Liver (tissue), 9 donors: ENCODE measurements around the gene C10orf105. TPM values are rescaled to one million over a fixed set of nuclear protein-coding genes. Genes with fewer than 3 reads are reported as not detected.

ENCODE experiments used
- DNase-seq: peaks from one replicate; pipeline ENCODE4 v3.0.0-alpha.2; 2017; ENCODE audit warnings: low spot score
- H3K27ac ChIP-seq, 2 donors: one replicate each; pipeline ENCODE4 v1.7.0; 2013; ENCODE audit warnings: inconsistent platforms in 2 of 2, low read length in 2 of 2, control low read depth in 1 of 2, low read depth in 1 of 2, mild to moderate bottlenecking in 1 of 2
- H3K27me3 ChIP-seq, 4 donors: one replicate each; pipeline versions ENCODE4 v1.6.1 to v1.7.0; 2013; ENCODE audit warnings: low read length in 3 of 4, inconsistent platforms in 1 of 4, mild to moderate bottlenecking in 1 of 4, moderate library complexity in 1 of 4; ENCODE audit not compliant: control insufficient read depth in 4 of 4, insufficient read depth in 4 of 4
- H3K36me3 ChIP-seq, 4 donors: one replicate each; pipeline versions ENCODE4 v1.6.1 to v1.7.0; 2013; ENCODE audit warnings: low read length in 3 of 4, mild to moderate bottlenecking in 3 of 4, low read depth in 1 of 4, moderate library complexity in 1 of 4; ENCODE audit not compliant: control insufficient read depth in 4 of 4, insufficient read depth in 3 of 4
- H3K4me1 ChIP-seq, 4 donors: one replicate each; pipeline versions ENCODE4 v1.6.1 to v1.7.0; 2013; ENCODE audit warnings: low read length in 3 of 4, mild to moderate bottlenecking in 3 of 4, moderate library complexity in 1 of 4; ENCODE audit not compliant: control insufficient read depth in 4 of 4, insufficient read depth in 4 of 4
- H3K4me3 ChIP-seq, 3 donors: one replicate each; pipeline versions ENCODE4 v1.6.1 to v1.7.0; 2013; ENCODE audit warnings: low read length in 3 of 3, control low read depth in 1 of 3, low read depth in 1 of 3, mild to moderate bottlenecking in 1 of 3
- H3K9ac ChIP-seq, 2 donors: one replicate each; pipeline ENCODE4 v1.7.0; 2013; ENCODE audit warnings: low read length in 2 of 2, mild to moderate bottlenecking in 2 of 2, moderate library complexity in 2 of 2, control low read depth in 1 of 2, low read depth in 1 of 2
- H3K9me3 ChIP-seq, 4 donors: one replicate each; pipeline versions ENCODE4 v1.6.1 to v1.7.0; 2013; ENCODE audit warnings: low read length in 3 of 4; ENCODE audit not compliant: control insufficient read depth in 4 of 4
- EGR1 ChIP-seq, 2 donors: IDR thresholded peaks; 2 replicates each; pipeline ENCODE4 v1.6.1; 2016 to 2018; ENCODE audit warnings: antibody characterized with exemption in 2 of 2, low read depth in 2 of 2
- FOXA1 ChIP-seq: IDR thresholded peaks from 2 replicates; pipeline ENCODE4 v1.6.1; 2016; ENCODE audit warnings: antibody characterized with exemption
- FOXA2 ChIP-seq: IDR thresholded peaks from 2 replicates; pipeline ENCODE4 v1.6.1; 2016; ENCODE audit warnings: antibody characterized with exemption
- GABPA ChIP-seq, 2 donors: IDR thresholded peaks in 1 of 2; conservative IDR thresholded peaks in 1 of 2; 2 replicates each; pipeline ENCODE4 v1.6.1; 2016; ENCODE audit warnings: antibody characterized with exemption in 2 of 2, mild to moderate bottlenecking in 1 of 2, moderate library complexity in 1 of 2
- HNF4A ChIP-seq, 2 donors: conservative IDR thresholded peaks; 2 replicates each; pipeline ENCODE4 v1.6.1; 2016; ENCODE audit warnings: antibody characterized with exemption in 2 of 2, mild to moderate bottlenecking in 2 of 2
- HNF4G ChIP-seq: IDR thresholded peaks from 2 replicates; pipeline ENCODE4 v1.6.1; 2016; ENCODE audit warnings: antibody characterized with exemption
- JUND ChIP-seq, 2 donors: IDR thresholded peaks; 2 replicates each; pipeline ENCODE4 v1.6.1; 2016; ENCODE audit warnings: antibody characterized with exemption in 2 of 2
- NR2F2 ChIP-seq: IDR thresholded peaks from 2 replicates; pipeline ENCODE4 v1.6.1; 2016; ENCODE audit warnings: antibody characterized with exemption
- RXRA ChIP-seq, 2 donors: IDR thresholded peaks; 2 replicates each; pipeline ENCODE4 v1.6.1; 2017 to 2018; ENCODE audit warnings: antibody characterized with exemption in 2 of 2, mild to moderate bottlenecking in 1 of 2
- SP1 ChIP-seq: IDR thresholded peaks from 2 replicates; pipeline ENCODE4 v1.6.1; 2018; ENCODE audit warnings: antibody characterized with exemption, mild to moderate bottlenecking
- TAF1 ChIP-seq: conservative IDR thresholded peaks from 2 replicates; pipeline ENCODE4 v1.6.1; 2016; ENCODE audit warnings: antibody characterized with exemption, mild to moderate bottlenecking
- YY1 ChIP-seq: IDR thresholded peaks from 2 replicates; pipeline ENCODE4 v1.6.1; 2016; ENCODE audit warnings: antibody characterized with exemption, mild to moderate bottlenecking
- WGBS: extraction: QIAGEN DNeasy Blood & Tissue Kit; methylation state at CpG from one replicate; pipeline ENCODE4 v1.1.7; 2013; 5-methylcytosine and 5-hydroxymethylcytosine counted together
- polyA plus RNA-seq, 2 donors: library from polyadenylated mRNA; stranded (reverse) in 1 of 2; unstranded in 1 of 2; fragments of 200-250 nt in 1 of 2; fragments of >200 nt in 1 of 2; fragmentation: Nextera tagmentation in 1 of 2; extraction: Ambion mirVana in 1 of 2; gene quantifications; one replicate each; pipeline versions ENCODE4 v1.2.1 to v1.2.3, GENCODE V29; 2013 to 2015
- total RNA-seq, 2 donors: library from RNA; depleted of rRNA; stranded (reverse); fragments of >200 nt; gene quantifications; one replicate each; pipeline ENCODE4 v1.2.3, GENCODE V29; 2014
- TF ChIP-seq, protein P1 (sequence below): fragments of 150-350 bp; IDR thresholded peaks from 2 replicates; pipeline ENCODE4 v1.5.1; 2017; ENCODE audit warnings: improper control_type of control experiment, low read depth, low read length; ENCODE audit not compliant: missing input control
- TF ChIP-seq, protein P2 (sequence below): IDR thresholded peaks from 2 replicates; pipeline ENCODE4 v1.6.1; 2016; ENCODE audit warnings: antibody characterized with exemption
- TF ChIP-seq, protein P3 (sequence below): IDR thresholded peaks from 2 replicates; pipeline ENCODE4 v1.6.1; 2016; ENCODE audit warnings: antibody characterized with exemption
- TF ChIP-seq, protein P4 (sequence below): IDR thresholded peaks from 2 replicates; pipeline ENCODE4 v1.6.1; 2016; ENCODE audit warnings: antibody characterized with exemption, mild to moderate bottlenecking
- donor health status: healthy.
- donor health status: healthy.
- donor health status: healthy.
- donor health status: healthy.
- donor health status: healthy.

The C10orf105 gene
- total and polyA plus RNA-seq, 4 donors = under 0.01 to 0.07 TPM; not detected in 2

DNA sequence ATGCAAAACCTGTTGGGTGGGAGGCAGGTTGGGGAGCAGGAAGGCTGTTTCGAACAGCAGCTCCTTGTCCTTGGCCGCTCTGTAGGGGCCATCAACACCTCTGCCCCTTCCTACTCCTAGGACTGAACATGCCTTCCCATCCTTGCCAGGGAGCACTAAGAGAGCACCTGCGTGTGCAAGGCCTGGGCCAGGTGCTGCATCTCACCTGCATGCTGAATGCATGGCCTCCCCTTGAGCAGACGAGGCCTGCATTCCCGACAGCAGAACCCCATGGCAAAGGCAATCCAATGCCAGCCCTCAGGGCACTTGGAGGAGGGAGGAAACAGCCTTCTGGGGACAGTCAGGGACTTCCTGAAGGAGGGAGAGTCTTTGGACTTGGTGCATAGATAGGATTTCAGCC, 42.7 kb upstream of the C10orf105 start (continued):
- TF ChIP-seq, protein P1, sequence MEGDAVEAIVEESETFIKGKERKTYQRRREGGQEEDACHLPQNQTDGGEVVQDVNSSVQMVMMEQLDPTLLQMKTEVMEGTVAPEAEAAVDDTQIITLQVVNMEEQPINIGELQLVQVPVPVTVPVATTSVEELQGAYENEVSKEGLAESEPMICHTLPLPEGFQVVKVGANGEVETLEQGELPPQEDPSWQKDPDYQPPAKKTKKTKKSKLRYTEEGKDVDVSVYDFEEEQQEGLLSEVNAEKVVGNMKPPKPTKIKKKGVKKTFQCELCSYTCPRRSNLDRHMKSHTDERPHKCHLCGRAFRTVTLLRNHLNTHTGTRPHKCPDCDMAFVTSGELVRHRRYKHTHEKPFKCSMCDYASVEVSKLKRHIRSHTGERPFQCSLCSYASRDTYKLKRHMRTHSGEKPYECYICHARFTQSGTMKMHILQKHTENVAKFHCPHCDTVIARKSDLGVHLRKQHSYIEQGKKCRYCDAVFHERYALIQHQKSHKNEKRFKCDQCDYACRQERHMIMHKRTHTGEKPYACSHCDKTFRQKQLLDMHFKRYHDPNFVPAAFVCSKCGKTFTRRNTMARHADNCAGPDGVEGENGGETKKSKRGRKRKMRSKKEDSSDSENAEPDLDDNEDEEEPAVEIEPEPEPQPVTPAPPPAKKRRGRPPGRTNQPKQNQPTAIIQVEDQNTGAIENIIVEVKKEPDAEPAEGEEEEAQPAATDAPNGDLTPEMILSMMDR = no peak
- no peak for TF ChIP-seq SP1
- TF ChIP-seq YY1 = no peak
- no peak for TF ChIP-seq JUND (IDR thresholded peaks at IDR 0.05)
- no peak for TF ChIP-seq GABPA (IDR thresholded peaks at IDR 0.05 in 1 of 2, conservative IDR thresholded peaks at IDR 0.05 in 1 of 2)

DNA sequence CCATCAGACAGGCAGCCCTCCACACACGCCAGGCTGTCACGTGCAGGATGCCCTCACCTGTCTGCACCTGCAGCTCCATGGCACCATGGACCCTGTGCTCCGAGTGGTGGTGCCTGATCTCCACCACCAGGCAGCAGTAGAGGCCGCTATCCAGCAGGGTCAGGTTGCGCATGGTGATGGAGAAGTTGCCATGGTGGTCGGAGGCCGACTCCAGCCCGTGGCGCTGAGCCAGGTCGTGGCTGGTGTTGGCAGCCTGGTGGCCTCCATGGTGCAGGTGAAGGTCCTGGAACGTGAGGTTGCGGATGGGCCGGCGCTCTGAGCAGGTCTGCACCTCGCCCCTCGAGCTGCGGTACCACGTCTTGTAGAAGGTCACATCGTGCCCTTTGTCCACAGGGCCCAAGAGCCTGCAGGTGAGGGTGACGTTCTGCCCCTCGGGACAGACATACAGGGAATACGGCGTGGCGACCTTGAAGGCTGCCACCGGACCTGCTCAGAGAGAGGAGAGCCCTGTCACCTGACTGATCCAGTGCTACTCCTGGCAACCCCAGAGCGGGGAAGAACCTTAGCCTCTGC, 42.0 kb upstream of the C10orf105 start:
- no peak for DNase-seq
- Histone ChIP-seq H3K27me3 (no peaks in the 10 kb centered on the region), H3K9me3 (no peaks in the 10 kb centered on the region), H3K36me3 (peaks cover 0 to 3% (median 0%) of the 10 kb centered on the region in 4 donors), H3K9ac (no peak overlapping the region), H3K4me3 (no peak overlapping the region), H3K4me1 (no peaks in the 10 kb centered on the region), H3K27ac (no peak overlapping the region)
- TF ChIP-seq SP1 (no peak), GABPA (IDR thresholded peaks at IDR 0.05 in 1 of 2, conservative IDR thresholded peaks at IDR 0.05 in 1 of 2) (no peak), EGR1 (IDR thresholded peaks at IDR 0.05; ENCODE audit: low read depth in 2 of 2) (no peak), NR2F2 (no peak), HNF4G (no peak), FOXA1 (no peak), FOXA2 (no peak), JUND (IDR thresholded peaks at IDR 0.05) (no peak), TAF1 (no peak)
- TF ChIP-seq, protein P2, sequence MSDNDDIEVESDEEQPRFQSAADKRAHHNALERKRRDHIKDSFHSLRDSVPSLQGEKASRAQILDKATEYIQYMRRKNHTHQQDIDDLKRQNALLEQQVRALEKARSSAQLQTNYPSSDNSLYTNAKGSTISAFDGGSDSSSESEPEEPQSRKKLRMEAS = no peak
- TF ChIP-seq, protein P3, sequence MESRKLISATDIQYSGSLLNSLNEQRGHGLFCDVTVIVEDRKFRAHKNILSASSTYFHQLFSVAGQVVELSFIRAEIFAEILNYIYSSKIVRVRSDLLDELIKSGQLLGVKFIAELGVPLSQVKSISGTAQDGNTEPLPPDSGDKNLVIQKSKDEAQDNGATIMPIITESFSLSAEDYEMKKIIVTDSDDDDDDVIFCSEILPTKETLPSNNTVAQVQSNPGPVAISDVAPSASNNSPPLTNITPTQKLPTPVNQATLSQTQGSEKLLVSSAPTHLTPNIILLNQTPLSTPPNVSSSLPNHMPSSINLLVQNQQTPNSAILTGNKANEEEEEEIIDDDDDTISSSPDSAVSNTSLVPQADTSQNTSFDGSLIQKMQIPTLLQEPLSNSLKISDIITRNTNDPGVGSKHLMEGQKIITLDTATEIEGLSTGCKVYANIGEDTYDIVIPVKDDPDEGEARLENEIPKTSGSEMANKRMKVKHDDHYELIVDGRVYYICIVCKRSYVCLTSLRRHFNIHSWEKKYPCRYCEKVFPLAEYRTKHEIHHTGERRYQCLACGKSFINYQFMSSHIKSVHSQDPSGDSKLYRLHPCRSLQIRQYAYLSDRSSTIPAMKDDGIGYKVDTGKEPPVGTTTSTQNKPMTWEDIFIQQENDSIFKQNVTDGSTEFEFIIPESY = no peak
- 96% methylated on average over 26 of the region's 26 CpGs for WGBS

DNA sequence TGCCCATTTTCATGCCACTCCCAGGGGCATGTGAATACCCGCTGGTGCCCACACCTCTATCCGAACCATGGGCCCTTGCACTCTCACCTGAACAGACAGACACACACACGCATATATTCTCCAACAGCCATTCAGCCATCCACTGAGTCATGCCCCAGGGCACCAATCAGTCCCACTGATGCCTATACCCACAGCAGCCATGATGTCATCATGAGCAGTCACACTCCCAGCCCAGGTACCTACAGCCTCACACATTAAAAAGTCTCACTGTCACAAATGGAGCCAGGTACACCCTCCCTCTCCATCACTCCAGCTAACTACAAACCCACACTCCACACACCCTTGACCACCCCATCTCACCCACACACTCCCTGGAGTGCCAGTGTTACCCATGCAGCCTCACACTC, 41.5 kb upstream of the C10orf105 start:
- Histone ChIP-seq H3K4me1 (no peaks in the 10 kb centered on the region), H3K9ac (no peak overlapping the region), H3K9me3 (no peaks in the 10 kb centered on the region), H3K27ac (no peak overlapping the region), H3K36me3 (peaks cover 0 to 3% (median 0%) of the 10 kb centered on the region in 4 donors), H3K27me3 (no peaks in the 10 kb centered on the region), H3K4me3 (no peak overlapping the region)
- DNase-seq = no peak
- WGBS = 94% methylated on average over 3 of the region's 3 CpGs
- TF ChIP-seq JUND (IDR thresholded peaks at IDR 0.05) (no peak), NR2F2 (no peak), RXRA (IDR thresholded peaks at IDR 0.05) (no peak), GABPA (IDR thresholded peaks at IDR 0.05 in 1 of 2, conservative IDR thresholded peaks at IDR 0.05 in 1 of 2) (no peak), FOXA1 (no peak), FOXA2 (no peak), HNF4G (no peak), TAF1 (no peak), YY1 (no peak), SP1 (no peak), HNF4A (conservative IDR thresholded peaks at IDR 0.05) (no peak)
- TF ChIP-seq, protein P4, sequence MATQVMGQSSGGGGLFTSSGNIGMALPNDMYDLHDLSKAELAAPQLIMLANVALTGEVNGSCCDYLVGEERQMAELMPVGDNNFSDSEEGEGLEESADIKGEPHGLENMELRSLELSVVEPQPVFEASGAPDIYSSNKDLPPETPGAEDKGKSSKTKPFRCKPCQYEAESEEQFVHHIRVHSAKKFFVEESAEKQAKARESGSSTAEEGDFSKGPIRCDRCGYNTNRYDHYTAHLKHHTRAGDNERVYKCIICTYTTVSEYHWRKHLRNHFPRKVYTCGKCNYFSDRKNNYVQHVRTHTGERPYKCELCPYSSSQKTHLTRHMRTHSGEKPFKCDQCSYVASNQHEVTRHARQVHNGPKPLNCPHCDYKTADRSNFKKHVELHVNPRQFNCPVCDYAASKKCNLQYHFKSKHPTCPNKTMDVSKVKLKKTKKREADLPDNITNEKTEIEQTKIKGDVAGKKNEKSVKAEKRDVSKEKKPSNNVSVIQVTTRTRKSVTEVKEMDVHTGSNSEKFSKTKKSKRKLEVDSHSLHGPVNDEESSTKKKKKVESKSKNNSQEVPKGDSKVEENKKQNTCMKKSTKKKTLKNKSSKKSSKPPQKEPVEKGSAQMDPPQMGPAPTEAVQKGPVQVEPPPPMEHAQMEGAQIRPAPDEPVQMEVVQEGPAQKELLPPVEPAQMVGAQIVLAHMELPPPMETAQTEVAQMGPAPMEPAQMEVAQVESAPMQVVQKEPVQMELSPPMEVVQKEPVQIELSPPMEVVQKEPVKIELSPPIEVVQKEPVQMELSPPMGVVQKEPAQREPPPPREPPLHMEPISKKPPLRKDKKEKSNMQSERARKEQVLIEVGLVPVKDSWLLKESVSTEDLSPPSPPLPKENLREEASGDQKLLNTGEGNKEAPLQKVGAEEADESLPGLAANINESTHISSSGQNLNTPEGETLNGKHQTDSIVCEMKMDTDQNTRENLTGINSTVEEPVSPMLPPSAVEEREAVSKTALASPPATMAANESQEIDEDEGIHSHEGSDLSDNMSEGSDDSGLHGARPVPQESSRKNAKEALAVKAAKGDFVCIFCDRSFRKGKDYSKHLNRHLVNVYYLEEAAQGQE = no peak
- TF ChIP-seq, protein P2 = no peak
- TF ChIP-seq, protein P1 = no peak
- TF ChIP-seq, protein P3 = no peak
